Non-pigmented ciliary epithelial cell (primary cell): ENCODE measurements around the gene HEY2.
A peak's percentile ranks its signal among the peaks of the same experiment; 100 is the strongest.

ENCODE experiments used
- DNase-seq: peaks from one replicate; pipeline ENCODE4 v3.0.0-alpha.2; 2010; ENCODE audit warnings: low read depth

HEY2 gene

DNA sequence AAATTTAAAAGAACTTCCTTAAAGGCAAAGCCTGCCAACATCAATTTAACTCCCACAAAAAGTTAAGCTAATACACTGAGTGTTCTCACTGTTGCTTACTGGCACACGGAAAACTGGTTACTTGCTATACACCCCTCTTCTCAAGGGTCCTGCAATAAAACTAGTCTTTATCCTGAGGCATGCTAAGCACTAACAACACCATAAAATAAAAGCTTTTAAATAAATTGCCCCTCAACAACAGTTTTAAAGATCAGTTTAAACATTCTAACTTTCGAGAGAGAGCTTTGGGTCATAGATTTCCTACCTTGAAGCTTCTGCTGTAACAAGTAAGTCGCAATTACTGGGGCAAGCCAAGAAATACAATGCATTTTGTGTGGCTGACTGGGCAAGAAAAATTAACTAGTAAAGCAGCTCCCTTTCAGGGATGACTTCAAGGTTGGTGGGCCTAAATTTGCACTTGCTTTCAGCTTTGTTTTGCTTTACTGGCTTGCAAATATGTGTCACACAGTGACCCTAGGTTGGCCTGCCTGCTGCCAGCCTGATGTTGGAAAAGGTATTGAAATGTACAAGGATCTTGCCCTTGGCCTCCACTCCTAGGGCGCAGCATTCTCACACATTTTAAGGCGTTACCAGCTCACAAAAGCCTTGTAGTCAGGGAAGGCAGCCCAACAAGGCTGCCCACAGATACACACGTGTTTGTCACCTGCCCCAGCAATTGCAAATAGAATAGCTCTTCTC lies 4.0 kb upstream of the HEY2 start:
- DNase-seq, result no peak

DNA sequence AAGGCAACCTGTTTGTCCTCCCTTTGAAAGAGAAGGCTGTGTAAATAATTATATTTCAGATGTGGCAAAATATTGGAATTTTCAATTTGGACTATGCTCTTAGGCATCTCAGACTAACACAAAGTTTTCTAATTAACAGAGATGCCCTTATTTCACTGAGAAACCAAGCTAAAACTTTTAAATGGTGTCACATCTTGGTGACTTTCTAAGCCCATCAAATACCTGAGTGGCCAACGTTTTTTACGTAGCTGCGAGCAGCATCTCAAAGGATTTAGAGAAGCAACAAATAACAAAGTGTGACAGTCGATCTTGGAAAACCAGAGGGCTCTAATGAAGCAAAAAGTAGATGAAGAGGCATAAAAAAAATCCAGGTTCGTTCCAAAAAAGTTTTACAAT lies 3.4 kb upstream of the HEY2 start:
- no peak for DNase-seq

DNA sequence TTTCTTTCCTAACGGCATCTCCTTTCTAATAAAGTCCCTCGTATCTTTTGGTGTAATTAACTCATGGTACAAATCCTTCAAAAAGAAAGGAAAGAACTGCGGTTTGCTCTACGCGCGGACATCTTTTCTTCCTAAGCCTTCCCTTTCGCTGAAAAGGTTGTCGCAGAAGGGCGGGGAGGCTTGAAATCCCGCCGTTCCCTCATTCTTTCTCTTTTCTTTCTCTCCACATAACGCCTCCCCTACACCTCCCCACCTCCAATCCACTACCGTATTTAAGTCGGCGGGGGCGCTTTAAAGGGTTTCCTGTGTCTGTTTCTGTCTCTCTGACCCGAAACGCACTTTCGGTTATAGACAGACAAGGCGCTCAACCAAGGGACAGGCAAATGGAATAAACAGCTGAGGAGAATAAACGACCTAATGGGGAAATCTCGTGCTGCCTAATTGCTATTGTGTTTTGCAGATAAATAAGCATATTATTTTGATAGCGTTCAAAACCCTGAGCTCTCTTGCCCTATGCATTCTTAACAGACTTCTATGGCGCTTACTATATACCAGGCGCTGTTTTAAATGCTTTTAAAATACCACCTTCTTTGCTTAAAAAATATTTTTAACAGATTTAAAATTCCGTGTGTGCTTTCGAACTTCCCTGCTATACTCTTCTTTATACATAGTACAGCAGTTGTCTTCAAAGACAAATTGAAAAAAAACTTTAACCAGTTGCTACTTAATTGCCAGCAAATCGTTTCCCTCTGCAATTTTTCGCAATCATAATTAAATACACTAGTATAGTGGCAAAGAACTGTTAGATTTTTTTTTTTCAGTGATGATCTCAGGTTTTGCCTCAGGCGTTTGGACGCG lies 2.5 kb upstream of the HEY2 start:
- peak; percentile 13 for DNase-seq

DNA sequence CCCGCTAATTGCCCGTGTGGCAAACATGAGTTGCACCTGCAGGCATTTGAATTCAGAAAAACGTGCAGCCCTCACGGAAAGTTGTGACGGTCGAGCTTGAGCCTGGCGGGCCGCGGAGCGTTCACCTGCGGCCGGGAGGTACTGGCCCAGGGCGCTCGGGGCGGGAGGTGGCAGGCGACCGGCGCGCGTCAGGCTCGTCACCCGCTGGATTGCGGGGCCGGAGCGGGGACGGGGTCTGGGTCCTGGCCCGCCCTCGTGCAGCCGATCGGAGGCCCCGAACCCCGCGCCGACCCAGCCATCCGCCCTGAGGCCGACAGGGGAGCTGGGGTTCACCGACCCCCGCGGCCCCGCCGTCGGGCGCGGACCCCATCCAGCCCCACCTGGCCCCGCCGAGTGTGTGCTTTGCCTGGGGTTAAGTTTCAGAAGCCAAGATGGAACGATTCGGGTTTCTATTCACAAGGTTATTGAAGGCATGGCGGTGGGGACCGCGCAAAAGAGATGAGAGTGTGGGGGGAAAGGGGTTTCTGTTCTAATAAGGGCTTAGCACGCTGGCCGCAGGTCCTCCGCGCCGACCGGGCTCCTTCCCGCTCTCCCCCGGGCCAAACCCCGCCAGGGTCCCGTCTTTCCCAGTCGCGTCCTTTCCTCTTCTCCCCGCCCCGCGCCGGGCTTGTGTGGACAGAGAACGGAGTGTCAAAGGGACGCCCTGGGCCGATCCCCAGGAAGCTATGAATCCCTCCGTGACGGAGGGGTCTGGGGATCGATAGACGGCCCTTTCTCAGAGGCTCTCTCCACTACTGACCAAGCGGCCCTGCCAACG lies 1.6 kb upstream of the HEY2 start:
- no peak for DNase-seq

DNA sequence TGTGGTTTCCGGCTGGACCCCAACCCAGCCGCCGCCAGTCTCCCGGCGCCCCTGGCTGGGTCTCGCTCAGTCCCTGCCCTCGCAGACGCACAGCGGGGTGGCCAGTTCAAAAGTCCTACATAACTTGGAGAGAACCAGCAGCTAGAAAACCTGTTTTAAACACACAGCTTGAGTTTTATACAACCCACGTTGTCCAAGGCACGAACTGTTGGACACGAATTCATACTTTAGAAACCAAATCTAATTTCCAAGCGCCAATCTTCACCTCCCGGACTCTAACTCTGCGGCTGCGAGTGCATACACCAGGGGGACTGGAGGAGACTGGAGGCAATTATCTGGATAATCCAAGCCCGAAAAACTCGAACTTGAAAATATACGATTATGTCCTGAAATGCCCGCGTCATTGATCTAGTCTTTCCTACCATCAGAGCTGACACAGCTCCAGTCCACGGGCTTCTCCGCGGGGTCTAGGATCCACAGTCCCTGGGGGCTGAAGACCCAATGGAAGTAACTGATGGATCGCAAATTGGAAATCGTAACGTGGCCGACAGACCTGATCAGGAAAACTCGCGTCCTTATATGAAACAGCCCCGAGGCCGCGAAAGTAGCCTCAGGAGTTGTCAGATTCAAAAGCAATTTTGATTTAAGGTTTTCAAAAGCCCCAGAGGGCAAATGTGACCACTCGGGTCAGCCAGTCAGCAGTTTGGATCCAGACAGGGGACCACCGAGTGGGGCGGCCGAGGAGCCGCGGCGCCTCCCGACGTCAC lies 843 bp upstream of the HEY2 start:
- no peak for DNase-seq

DNA sequence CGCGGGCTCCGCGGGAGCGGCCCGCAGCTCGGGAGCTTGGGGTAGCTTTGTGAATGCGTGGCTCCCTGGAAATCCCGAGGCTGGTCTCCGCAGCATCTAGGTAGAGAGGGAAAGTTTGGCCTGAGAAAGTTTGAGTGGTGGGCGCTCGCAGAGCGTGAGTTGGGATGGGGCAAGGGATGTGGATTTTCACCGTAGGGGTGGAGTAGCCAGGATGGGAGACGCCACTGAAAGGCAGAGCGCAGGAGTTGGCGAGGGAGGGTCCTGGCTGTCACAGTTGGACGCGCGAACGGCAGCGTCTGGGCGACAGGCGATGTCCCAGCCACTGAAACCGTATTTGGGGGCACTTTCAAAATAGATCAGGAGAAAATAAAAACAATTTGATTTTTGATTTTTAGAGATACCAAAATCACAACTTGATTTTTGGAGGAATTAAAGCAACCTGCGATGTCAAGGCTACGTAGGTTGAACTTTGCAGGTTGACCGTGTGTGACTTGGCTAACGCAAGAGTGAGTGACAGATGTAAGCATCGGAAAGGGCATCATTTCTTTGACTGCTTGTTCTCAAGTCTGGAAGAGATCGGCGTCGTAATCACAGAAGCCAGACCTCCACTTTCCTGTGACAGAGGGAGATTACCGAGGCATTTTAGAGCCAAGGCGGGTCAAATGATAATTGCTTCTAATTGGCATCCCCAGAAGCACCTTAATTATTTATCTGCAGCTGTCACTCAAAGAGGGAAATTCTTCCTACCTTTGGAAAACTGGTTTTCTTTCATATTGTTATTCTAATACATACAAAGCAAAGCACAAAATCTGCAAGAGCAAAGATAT lies 646 bp downstream of the HEY2 start:
- DNase-seq, result no peak

DNA sequence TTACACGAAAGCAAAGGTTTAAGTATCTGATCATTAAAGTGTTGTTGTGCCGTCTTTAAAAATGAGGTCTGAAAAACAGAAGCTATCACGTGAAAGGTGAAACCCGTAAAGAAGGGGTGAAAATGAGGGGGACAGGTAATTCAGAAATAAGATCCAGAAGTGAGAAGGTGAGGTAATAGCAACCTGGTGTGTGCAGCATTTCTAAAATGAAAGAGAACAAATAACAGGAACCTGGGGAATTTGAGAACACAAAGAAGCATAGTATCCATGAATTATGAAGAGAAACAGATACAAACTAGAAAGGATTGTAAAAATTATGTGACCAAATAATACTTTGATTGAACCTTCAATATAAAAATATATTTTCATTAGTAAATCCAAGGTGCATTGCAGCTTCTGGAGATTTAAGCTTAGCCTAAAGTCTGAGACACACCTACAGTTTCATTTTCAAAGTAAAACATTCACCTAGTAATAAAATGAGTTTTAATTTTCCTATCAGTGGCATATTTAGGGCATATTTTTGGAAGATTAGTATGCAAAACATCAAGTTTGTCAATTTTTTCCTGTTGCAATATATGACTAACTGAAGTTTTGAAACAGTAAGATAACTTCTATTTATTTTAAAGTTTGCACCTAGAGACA lies 1.4 kb downstream of the HEY2 start:
- no peak for DNase-seq

DNA sequence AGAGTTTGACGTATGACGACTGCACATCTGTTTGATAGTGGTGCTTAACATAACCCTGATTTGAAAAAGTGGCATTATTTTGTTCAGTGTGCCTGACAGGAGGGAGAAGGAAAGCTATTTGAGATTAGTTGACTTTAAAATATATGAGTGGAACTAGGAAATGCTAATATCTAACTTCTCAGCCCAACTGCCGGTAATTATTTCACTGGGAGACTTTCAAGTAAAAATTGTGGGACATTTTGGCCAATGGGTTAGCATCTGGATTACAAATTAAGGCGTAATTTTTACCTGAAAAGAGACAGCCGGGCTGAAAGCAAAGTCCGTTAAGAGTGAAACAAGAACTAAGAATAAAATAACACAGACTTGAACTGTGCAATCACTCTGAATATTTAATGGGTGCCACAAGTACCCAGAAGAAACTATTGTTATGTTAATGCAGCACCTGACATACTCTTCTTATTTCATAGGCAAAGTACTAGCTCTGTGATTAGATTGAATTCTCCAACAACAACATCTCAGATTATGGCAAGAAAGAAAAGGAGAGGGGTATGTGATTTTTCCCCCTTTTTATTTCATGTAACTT lies 2.0 kb downstream of the HEY2 start:
- DNase-seq, result no peak

DNA sequence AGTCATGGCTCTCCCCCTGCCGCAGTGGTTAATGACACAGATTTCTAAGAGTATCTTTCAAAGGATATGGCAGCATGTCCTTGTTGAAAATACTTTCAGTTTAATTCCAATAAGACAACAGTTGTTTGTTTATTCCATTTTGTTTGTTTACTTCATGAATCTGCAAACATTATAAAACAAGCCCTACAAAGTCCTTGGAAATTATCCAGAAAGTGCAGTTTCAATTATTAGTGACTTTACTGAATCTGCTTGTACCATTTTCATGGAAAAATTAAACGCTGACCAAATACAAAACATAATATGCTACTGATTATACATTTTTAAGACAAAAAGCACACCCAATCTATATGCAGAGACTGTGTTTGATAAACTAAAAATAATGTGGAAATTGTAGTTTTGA lies 3.3 kb downstream of the HEY2 start:
- DNase-seq, result no peak

DNA sequence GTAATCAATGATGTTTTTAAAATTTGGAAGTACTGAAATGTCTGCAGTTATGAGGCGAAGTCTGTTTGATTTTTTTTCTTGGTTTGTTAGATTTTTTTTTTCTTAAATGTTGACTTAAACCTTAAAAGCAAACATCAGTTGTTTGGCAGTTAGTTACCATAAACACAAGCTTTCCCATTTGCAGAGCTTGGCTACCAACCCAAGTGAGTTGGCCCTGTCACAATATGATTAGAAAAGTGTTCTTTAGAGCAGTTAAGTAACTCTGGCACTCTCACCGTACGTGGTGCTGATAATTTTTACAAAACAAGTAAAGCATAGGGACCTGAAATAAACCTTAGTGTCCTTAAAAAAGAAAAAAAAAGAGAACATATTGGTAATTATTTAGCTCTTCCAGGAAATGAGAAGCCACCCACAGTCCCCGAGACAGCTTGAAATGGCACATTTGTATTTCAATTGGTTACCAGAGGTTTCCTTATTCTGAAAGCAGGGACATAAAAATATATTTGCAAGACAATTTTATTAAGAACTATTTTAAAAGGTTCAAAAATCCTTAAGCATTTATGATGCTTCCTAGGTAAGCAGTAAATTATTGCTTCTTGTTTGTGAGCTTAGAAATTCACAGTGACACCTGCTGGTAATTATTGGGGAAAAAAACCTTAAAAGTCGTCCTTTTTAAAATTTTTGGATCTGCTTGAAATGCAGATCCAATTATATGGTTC lies 3.9 kb downstream of the HEY2 start:
- DNase-seq, result peak; percentile 15

DNA sequence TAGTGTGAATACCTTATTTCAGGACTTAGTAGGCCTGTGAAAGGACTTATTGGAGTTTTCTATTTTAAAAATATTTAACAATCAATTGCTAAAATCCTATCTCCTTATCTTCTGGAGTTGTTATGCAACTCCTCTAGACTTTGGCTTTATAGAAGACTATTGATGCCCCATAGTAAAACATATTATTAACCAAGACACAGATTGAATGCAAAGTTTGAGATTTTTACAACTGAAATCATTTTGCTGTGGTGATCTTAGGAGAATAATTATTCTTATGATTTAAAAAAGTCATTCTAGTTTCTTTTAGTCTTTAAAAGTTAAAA lies 4.5 kb downstream of the HEY2 start:
- DNase-seq, result no peak

DNA sequence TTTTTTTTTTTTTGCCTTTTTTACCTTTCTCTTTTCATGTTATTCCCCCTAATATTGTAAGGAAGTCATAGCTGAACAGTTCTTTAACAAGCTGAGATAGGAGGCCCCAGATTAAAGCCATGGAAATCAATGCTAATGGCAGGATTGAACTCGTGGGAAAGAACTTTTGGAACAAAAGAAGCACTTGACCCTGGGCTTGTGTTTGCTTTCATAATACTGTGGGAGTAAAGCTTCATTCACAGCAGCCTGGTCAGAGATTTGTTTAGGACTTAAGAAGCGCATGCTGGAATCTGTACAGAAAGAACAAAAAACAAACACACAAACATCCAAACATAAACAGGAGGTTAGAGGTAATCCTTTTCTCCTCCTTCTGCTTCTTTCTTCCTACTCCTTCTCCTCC lies 5.1 kb downstream of the HEY2 start:
- no peak for DNase-seq

DNA sequence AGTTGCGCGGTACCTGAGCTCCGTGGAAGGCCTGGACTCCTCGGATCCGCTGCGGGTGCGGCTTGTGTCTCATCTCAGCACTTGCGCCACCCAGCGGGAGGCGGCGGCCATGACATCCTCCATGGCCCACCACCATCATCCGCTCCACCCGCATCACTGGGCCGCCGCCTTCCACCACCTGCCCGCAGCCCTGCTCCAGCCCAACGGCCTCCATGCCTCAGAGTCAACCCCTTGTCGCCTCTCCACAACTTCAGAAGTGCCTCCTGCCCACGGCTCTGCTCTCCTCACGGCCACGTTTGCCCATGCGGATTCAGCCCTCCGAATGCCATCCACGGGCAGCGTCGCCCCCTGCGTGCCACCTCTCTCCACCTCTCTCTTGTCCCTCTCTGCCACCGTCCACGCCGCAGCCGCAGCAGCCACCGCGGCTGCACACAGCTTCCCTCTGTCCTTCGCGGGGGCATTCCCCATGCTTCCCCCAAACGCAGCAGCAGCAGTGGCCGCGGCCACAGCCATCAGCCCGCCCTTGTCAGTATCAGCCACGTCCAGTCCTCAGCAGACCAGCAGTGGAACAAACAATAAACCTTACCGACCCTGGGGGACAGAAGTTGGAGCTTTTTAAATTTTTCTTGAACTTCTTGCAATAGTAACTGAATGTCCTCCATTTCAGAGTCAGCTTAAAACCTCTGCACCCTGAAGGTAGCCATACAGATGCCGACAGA lies 9.9 kb downstream of the HEY2 start:
- DNase-seq, result no peak

DNA sequence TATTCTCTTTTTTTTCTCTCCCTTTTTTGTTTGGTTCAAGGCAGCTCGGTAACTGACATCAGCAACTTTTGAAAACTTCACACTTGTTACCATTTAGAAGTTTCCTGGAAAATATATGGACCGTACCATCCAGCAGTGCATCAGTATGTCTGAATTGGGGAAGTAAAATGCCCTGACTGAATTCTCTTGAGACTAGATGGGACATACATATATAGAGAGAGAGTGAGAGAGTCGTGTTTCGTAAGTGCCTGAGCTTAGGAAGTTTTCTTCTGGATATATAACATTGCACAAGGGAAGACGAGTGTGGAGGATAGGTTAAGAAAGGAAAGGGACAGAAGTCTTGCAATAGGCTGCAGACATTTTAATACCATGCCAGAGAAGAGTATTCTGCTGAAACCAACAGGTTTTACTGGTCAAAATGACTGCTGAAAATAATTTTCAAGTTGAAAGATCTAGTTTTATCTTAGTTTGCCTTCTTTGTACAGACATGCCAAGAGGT lies 10.6 kb downstream of the HEY2 start:
- no peak for DNase-seq

DNA sequence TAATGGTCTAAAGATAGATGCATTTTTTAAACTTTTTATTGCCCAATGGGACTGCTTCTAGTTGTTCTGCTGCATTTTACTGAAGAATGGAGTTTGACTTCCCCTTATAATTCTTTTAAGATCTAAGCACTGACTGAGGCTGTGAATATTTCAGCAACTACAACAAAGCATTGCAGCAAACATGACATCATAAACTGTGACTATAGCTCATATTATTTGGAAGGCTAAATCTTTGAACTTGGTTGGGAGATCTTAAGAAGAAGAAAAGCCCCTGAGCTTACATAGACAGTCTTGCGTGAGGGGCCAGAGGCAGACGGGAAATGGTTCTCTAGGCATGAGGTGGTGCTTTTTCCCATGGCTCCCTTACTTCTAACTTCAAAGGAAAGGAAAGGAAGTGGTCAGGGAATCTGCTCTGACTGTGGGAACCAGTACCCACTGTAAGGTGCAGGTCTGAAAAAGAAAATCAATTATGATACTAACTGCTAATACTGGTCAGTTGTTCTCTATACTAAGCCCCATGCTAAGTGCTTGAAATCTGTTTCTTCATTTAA lies 14.8 kb downstream of the HEY2 start:
- no peak for DNase-seq

DNA sequence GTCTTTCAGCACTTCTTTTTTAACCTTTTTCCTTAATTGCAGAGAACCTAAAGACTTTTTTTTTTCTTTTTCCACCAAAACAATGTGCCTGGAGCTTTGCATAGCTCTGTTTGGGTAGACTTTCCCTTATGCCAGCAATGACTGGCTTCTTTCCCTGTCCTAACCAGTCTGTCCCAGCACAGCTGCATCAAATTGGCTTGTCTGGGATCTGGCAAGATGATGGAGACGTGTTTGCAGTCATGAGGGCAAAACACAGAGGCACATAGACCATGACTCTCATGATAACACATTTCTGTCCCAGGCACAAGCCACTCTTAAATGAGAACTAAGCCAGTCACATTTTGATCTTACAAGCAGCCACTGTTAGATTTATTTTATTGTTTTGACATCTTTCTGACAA lies 16.5 kb downstream of the HEY2 start:
- no peak for DNase-seq

DNA sequence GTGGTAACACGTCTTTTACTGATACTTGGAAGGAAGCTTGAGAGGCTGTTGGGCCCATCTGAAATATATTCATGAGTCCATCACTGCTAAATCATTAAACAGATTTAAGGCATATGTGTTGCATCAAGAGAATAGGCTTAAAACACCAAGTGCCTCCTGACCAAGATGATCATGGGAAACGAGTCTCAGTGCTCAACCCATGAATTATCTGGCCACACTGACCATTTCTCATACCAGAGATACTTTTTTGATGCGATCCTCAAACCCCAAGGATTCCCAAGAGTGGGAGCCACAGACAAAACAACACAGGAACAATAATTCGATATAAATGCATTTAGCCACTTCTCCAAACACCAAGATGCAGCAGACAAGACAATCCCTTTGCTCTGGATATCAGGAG lies 17.2 kb downstream of the HEY2 start:
- no peak for DNase-seq

DNA sequence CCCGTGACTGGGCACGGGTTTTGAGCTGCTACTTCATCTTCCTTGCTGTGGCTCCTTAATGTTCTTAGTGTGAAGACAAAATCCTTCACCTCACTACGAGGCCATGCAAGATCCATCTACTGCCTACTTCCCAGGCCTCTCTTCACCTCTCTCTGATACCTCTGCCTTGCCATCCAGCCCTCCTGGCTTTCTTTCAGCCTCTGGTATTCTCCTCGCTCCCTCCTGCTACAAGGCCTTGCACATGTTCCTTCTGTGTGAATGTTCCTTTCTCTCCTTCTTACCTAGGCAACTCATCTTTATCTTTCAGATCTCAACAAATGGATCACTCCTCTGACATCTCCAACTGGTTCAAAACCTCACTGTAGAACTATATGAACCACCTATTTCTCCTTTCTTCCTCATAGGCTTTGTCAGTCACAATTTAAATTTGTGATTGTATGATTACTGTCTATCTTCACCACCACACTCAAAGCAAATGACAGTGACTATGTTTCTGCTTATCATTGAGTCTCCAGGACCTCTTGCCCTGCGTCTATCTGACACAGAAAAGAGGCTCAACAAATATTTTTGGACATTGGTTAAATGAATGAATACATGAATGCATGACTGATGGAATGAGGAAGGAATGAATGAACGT lies 19.8 kb downstream of the HEY2 start:
- DNase-seq, result no peak
